GM18868 (cell line): Measurements from ENCODE around the gene SLC35F2.
"Not testable (repeated sequence)": the region's sequence is repeated elsewhere in the genome, so short reads cannot be mapped to it uniquely, and the experiment has no call there.

ENCODE experiments used
- ATAC-seq: cut with Tn5 transposase; IDR thresholded peaks from one replicate; pipeline ENCODE4 v1.9.1; 2021; ENCODE audit warnings: mild to moderate bottlenecking, moderate library complexity; ENCODE audit not compliant: unreplicated experiment

SLC35F2 gene

GRCh38 chr11:107858217-107859070 lies at the start of gene SLC35F2:
Gene SLC35F2 (minus strand): TSS chr11:107858787. CDS start chr11:107858767, 20 bp downstream.
- ATAC-seq: peak; percentile 90

- ATAC-seq: no peak
Observed at GRCh38 chr11:107908211-107908610, 49.6 kb upstream of the SLC35F2 start.

GRCh38 chr11:107898270-107898669 lies 39.7 kb upstream of the SLC35F2 start:
- peak; percentile 87 for ATAC-seq

- no peak for ATAC-seq
Observed at GRCh38 chr11:107882095-107882820, 23.7 kb upstream of the SLC35F2 start.

GRCh38 chr11:107881471-107881870 lies 22.9 kb upstream of the SLC35F2 start:
- ATAC-seq: not testable (repeated sequence)

GRCh38 chr11:107876141-107876540 lies 17.6 kb upstream of the SLC35F2 start:
- ATAC-seq: no peak

- ATAC-seq: no peak
Observed at GRCh38 chr11:107864591-107864990, 6.0 kb upstream of the SLC35F2 start.

GRCh38 chr11:107860688-107861087 lies 2.1 kb upstream of the SLC35F2 start:
- ATAC-seq: no peak

- ATAC-seq: not testable (repeated sequence)
Observed at GRCh38 chr11:107860240-107860620, 1.6 kb upstream of the SLC35F2 start.

GRCh38 chr11:107859459-107860239 lies 1.1 kb upstream of the SLC35F2 start:
- peak; percentile 14 for ATAC-seq

GRCh38 chr11:107857550-107858216 lies 904 bp downstream of the SLC35F2 start:
- no peak for ATAC-seq

GRCh38 chr11:107856981-107857517 lies 1.5 kb downstream of the SLC35F2 start:
- ATAC-seq: no peak

GRCh38 chr11:107856180-107856980 lies 2.2 kb downstream of the SLC35F2 start:
- no peak for ATAC-seq

GRCh38 chr11:107853070-107853469 lies 5.5 kb downstream of the SLC35F2 start:
- ATAC-seq: no peak

- ATAC-seq: no peak
Observed at GRCh38 chr11:107851704-107852310, 6.8 kb downstream of the SLC35F2 start.

- peak; percentile 56 for ATAC-seq
Observed at GRCh38 chr11:107849790-107850189, 8.8 kb downstream of the SLC35F2 start.

GRCh38 chr11:107848345-107848744 lies 10.2 kb downstream of the SLC35F2 start:
- no peak for ATAC-seq

- ATAC-seq: no peak
Observed at GRCh38 chr11:107847184-107847583, 11.4 kb downstream of the SLC35F2 start.

GRCh38 chr11:107844041-107844440 lies 14.5 kb downstream of the SLC35F2 start:
- ATAC-seq: no peak
